ENCODE data around the gene SCAMP4.

Gene SCAMP4

DNA sequence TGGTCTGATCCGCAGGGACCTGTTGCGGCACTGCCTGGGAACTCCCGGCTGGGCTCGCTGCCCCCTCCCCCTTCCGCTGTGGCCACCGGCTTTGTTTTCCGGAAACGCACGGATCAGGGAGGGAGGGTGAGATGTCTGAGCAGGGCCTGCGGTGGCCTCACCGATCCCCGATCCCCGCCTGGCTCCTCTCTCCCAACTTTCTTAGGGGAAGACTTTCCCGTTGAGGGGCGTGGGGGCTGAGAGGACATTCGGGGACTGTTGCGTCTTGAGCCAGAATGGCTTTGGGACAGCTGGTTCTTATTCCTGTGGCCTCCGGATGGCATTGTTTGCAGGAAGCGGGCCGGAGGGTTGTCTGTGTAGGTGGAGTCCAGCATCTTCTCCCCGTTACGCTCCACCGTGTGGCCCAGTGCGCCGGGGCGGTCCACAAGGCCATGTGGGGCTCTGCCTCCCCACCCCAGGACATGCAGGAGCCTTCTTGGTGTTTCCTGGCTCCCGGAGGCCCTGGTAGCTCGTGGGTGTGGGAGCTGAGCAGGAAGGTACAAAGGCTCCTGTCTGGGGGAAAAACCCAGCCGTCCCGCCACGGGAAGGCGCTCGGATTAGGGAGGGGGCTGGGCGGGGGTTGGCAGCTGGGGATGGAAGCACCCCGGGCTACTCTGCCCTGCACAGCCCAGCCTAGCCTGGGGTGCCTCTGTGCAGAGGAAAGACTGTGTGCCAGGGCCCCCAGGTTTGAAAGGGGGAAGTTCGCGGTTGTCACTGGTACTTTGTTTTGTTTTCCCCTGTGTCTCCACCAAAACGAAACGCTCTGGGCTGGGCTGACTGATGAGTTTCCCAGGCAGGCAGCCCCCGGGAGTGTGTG, 37.1 kb downstream of the SCAMP4 start:
- DNase-seq, result peak; percentile 58 to 71

DNA sequence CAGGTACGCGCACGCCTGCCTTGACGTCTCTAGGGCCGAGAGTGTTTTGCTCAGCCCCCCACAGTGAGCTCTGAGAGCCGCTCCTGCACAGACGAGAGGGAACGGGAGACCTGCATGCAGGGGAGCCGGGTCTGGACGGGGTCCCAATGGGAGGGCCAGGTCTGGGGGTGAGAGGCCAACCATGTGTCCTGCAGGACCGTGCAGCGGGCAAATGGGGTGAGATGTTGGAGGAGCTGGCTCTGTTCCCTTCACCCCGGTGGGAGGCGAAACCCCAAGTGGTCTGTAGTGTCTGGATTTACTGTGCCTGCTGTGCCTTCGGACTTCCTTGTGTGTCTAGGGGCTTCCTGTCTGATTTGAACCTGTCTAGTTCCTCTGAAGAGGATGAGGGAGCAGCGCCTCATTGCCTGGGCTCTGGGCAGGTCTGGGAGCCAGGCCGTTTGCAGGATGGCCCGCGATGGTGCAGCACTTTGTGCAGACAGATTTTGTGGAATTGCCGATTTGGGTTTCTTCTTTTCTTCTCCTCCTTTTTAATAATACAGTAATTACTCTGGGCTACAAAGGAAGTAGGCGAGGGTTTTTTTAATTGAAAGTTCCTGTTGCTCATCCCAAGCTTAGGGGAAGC, 37.8 kb downstream of the SCAMP4 start:
- DNase-seq, result peak; percentile 35 to 43

DNA sequence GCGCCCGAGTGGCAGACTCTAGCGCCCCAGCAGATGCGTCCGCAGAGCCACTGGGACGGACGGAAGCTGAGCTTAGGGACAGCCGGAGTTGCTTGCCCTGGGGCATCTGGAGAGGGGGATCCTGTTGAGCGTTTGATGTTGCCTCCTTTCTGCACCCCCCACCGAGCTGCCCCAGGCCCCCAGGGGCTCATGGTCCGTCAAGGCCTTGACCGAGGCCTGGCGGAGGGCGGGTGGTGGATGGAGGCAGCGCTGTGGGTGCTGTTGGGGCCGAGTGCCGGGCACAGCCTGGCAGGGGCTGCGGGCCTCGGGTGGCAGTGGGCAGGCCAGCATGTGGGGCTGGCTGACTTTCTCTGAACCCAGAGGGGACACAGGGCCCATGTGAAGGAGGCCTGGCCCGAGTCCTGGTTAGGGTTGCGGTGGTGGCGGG, 38.5 kb downstream of the SCAMP4 start:
- DNase-seq, result no peak

DNA sequence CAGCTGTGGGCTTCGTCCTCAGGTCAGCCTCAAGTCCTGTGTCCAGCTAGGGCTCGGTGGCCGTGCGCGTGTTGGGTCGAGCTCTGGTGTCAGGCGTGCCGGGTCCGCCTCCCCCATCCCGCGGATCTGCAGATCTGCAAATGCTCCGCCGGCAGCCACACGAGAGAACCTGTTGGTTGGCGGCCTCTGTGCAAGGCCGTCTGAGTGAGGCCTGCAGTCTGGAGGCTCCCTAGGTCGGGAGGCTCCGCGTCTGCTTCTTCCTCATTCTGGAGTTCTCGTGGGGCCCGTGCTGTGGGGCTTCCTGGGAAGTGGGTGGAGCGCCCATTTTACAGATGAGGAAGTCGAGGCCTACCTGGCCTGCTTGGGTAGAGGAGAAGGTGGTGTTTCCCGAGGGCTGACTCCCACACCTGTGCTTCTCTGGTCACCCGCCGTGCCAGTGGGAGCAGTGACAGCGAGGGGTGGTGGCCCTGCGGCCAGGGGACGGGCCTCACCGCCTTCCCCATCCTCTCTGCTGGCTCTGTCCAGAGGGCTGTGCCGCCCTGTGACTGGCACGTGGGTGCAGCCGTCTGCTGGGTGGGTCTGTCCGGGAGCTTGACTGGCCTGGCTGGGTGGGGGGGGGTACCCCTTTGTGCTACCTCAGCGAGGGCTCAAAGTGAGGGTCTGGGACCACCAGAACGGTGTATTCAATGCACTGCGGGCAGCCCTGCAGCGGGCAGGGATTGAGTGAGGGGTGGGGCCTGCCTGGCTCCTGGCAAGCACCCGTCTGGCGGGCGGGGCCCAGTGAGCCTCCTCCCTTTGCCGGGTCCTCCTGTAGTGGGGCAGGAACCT, 39.1 kb downstream of the SCAMP4 start:
- DNase-seq, result no peak

DNA sequence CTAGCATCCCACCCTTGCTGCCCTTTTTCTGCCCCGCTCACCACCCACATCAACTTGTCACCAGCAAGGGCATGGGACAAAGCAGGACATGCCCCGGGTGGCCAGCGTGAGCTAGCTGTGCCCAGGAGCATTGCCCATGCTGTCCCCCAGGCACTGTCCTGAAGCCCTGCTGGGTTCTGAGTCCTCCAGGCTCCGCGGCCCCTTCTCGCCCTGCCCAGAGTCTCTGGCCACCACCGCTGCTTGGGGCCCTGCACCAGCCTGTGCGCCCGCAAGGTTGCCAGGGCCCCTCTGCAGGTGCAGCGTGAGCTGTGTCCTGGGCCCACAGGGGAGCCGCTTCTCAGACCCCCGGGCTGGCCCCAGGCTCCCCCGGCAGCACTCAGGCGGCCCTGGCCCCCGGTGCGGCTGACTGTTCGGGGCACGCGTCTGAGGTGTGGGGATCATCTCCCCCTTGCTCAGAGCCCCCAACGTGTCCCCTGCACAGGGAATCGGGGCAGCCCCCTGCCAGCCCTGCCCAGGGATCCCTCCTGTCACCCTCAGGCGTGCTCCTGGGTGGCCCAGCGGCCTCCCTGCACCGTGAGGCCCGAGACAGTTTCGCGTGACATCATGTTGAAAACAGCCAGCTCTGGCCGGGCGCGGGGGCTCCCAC, 39.8 kb downstream of the SCAMP4 start:
- DNase-seq, result no peak

DNA sequence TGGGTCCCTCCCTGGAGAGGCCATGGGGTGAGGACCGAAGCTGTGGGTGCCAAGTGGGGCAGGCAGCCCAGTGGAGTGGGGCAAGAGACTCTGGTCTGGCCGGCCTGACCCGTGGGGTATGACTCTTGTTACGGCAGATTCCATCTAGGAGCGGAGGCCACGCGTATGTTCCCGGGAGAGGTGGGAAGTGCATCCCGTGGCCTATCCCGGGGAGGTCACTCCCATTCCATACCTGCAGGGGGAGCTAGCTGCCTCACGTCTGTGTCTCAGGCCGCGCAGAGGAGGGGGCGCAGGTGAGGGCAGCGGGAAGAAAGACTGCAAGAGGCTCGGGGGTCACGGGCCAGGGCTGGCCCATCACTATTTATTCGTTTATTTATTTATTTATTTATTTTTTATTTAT, 40.7 kb downstream of the SCAMP4 start:
- DNase-seq, result no peak

DNA sequence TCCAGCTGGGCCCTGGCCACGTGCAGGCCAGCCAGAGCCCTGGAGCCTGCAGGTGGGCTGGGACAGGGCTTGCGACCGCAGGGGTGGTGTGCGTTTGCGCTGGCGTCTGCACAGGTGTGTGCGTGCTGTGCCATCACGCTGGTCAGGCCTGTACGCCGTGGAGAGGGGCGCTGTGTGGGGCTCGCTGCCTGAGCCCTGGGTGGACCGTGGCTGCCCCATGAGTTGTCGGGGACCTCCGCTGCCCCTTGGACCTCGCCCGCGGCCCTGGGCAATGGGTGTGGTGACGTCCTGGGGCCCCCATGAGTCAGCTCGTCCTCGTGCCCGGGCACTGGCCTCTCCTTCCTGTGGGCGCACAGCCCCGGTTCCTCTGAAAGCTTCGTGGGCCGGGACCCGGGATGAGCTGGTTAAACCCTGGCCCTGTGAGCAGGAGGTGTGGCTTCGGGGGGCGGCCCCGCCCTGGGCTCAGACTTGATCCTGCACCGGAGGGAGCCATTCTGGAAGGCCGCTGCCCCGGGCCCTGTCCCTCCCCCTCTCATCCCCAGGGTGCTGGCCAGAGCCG, 42.5 kb downstream of the SCAMP4 start:
- no peak for DNase-seq

DNA sequence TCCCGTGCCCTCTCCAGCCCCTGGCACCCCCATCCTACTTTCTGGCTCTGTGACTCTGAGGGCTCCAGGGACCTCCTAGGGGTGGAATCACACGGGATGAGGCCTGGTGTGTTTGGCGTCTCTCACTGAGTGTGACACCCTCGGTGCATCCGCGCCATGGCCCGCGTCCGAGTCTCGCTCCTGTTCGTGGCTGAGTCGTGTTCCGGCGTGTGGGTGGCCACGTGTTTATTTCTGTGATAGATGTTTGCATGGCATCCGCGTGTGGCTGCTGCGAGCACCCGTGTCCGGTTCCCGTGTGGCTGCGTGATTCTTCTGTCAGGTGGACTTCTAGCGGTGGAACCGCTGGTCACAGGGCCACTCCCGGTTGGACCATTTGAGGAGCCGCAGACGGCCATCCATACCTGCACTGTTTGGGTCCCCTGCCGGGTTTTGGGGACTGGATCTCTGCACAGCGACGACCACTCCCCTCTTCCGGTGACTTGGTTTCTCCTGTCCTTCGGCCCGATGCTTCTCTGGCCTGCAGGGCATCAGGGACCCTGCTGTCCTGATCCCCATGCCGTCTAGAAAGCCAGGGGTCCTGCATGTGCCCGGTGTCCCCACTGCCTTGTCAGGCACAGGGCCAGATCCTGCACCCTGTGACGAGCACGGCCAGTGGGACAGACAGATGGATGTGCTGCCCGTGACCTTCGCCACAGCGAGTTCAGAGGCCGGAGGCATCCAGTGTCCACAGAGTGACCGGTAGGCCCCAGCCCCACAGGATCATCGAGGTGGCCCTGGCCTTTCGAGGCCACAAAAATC, 44.3 kb downstream of the SCAMP4 start:
- no peak for DNase-seq

DNA sequence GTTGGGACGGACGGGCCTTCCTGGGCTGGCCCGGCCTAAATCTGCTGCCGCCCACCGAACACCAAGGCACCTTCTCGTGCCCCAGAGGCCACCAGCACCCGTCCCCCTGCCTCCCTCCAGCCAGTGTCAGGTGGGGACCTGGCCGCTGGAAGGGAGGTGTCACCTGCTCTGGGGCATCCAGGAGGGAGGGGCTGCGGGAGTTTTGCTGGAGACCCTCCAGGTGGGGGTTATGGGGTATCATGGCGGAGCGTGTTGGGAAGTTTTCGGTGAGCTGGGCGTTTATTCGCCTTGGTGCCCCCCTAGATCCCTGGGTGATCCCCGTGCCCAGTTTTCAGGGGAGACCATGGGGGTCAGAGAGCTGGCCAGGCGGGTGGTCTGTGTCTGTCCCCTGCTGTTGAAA, 45.4 kb downstream of the SCAMP4 start:
- DNase-seq, result no peak

DNA sequence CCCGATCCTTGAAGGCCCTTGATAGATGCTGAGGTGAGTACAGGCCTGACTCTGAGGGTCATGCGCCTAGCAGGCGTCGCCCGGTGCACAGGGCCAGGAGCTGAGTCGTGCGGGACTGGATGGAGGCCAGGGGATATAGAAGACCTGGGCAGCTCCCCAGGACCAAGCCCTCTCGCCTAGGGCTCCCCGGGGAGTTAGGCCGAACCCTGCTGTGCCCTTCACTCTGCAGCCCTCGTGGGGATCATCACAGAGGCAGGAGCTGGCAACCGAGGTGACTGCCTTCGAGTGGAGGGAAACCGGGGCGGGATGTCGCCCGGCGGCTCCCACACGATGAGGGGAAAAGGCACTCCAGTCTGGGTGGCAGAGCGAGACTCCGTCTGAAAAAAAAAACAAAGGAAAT, 47.4 kb downstream of the SCAMP4 start:
- DNase-seq, result no peak

DNA sequence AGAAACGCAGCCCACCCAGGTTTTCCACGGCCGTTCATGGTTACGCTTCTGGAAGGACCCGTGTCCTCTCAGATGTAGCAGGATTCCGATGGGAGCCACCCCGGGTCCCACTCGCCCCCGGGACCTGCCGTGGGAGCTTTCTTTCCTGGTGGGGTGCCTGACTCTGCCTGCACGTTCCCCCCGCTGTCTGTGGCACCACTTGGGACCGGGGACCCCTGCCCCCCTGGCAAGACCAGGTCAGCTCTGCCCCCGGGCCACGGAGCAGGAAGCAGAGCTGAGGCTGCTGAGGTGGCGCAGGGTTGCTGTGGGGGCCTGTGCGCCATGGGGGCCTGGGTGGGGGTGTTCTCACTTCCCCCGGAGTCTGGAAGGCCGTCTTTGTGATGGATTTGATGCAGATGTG, 47.8 kb downstream of the SCAMP4 start:
- DNase-seq, result no peak

DNA sequence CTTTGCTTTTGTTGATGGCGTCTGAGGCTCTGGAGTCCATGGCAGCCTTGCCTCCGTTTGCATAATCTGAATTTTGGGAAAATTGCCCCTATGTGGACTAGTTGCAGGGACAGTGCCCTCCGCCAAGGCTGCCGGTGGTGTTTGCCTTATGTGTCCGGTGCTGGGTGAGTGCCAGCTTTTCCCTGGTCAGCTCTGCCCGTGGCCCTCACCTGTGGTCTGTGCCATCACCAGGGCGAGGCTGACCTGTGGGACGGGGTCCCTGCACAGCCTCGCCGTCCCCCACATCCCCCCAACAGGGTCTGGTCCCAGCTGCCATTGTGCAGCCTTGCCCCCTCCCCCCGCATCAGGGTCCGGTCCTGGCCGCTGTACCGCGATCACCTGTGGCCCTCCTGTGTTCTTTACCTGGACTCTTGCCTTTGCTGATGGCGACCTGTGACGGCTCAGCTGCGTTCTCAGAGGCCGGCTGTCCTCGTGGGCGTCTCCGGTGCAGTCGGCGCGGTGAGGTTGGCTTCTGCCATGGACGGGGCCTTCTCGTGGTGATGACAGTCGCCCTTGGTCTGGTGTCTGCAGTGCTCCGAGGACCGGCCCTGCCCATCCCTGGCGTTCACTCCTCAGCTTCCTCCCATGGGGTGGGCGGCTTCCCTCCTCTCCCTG, 48.4 kb downstream of the SCAMP4 start:
- DNase-seq, result no peak

DNA sequence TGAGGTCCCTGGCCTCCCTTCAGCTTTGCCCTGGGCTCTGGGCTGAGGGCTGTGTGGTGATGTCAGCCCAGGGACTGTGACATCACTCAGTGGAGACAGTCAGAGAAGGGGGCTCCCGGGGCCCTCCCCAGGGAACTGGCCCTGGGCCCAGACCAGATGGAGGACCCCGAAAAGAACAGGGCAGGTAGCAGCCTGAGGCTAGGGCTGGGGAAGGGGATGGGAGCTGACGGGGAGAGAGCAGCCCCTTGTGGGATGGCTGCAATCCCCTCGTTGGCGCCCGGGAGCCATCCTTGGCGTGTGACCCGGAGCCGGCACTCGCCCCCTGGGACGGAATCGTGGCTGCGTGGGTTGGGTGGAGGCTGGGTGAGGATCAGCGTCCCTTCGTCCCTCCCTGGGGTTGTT, 49.3 kb downstream of the SCAMP4 start:
- no peak for DNase-seq

DNA sequence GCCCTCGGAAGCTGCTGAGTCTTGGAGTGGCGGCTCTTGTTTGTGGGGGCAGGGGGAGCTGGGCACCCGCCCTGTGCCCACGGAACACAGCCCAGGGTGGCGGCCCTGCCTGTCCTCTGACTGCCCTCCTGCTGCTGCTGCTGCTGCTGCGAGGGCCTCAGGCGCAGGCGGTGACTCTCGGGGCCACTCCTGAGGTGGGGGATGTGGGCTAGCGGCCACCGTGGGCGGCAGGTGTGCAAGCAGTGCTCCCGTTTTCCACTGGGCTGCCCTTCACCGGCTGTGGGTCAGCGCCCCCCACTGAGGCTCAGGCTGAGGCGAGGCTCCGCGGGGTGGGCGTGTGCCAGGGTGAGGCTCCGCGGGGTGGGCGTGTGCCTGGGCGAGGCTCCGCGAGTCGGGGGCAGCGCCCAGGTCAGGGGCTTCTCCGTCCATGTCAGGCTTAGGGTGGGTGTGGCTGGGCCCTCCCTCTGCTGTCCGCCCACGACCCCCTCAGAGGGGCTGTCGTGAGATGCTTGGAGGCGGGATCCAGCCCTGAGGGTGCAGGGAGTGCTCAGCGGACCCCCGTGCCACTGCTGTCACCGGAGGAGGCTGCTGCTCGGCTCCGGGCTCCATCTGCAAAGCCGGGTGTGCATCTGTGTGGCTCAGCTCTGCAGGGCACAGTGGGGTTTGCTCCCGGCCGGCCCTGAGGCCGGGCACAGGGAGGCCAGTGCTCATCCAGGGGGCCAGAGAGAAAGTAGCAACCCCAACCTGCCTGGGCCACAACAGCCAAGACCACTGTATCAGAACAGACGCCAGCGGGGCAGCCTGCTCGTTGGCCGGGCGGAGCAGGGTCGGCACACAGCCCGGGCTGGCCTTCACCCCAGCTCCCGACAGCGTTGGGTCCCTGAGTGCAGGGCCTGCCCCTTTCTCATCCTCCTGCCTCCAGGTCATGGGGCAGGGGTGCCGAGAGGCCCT, 50.2 kb downstream of the SCAMP4 start:
- DNase-seq, result no peak

DNA sequence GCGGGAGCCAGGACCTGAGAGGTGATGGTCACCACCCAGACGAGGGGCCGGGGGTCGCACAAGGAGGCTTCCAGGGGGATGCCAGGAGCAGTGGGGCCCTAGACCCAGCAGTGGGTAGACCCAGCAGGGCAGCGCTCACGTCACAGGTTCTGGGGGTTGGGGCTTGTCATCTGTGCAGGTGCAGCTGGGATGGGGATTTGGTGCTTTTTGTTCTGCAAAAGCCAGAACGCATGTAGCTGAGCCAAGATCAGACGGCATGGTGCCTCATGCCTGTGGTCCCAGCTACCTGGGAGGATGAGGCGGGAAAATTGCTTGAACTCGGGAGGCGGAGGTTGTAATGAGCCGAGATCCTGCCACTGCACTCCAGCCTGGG, 50.9 kb downstream of the SCAMP4 start:
- no peak for DNase-seq

DNA sequence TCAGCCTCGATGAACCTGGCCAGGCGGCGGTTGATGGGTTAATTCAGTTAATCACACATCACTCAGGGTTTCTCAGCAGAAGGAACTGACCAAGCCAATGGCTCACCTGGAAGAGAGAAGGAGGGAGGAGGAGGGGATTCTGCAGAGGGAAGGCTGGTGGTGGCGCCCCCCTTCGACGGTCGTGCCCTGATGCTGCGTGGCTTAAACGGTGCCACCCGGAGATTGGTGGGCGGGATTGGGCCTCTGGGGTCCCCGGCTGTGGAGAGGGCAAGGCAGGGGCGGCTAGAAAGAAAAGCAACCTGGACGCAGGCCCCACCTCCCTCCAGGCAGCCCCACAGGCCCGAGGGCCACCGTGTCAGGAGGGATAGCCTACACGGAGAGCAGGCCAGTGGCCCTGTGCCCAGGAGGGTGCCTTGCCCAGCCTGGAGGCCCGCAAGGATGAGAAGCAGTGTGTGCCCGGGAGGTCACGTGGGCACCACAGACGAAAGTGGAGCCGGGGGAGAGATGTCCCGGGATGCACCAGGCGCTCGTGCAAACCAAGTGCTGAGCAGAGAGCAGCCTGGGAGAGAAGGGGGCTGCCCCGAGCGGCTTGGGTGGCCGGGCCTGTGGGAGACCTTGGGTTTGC, 51.8 kb downstream of the SCAMP4 start:
- DNase-seq, result no peak

DNA sequence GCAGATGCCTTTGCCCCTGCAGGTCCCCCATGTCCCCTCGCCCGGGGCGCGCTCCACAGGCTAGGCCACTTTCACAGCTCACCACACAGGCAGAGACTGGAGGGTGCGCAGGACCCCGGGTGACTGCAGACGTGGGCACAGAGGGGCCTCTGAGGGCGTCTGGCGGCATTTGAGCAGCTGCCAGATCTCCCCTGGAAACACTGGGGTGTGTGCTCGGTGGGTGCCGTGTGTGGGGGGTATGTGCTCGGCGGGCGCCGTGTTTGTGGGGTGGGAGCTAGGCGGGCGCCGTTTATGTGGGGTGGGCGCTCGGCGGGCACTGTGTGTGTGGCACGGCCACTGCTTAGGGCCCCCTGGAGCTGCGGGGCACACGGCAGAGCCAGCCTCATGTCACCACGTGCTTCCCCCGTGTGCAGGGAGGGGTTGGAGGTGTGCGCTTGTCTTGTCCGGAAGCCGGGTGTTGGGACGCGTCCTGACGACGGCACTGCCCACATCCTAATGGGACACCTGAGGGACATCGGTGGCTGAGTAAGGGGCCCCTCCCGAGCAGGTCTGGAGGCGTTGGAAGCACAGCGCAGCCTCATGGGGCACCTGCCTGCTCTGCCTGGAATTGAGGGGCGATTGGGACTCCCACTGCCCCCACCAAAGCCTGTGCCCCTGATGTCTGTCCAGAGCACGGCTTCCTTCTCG, 52.5 kb downstream of the SCAMP4 start:
- DNase-seq, result no peak

DNA sequence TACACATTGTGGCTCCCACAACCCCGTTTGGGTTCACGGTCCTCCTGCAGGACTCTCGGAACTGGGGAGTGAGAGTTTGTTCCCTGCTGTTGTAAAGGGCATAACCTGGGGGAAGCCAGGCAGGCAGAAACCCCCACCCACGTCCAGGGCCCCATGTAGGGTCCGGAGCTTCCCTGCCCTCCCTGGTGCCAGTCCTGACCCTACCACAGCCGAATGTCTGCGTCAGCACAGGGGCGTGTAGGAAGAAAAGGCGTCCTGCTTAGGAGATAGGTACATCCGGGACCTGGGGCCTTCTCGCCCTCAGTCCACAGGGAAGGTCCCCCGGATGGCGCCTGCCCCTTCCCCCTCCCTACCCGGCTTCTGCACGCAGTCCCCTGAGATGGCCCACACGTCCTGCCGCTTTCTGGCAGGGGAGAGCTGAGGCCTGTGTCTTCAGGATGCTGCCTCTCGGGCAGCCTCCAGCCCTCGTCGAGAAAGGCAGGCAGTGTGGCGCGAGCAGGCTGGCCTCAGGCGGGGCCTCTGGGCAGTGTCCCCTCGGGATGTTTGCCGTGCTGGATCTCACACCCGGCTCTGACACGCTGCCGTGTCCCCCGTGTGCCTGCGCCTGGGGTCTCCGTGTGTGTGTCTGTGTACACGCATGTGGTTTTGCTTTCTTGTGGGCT, 54.9 kb downstream of the SCAMP4 start:
- no peak for DNase-seq

Data from bone marrow (tissue), 2 donors.